Lung (tissue), 12 donors: ENCODE data around the gene DLG2. TPM values are rescaled to one million over a fixed set of nuclear protein-coding genes. Genes with fewer than 3 reads are reported as not detected.

Experiments
- ATAC-seq: fragments of 200-7000 bp; cut with Tn5 transposase; one replicate; pipeline ENCODE4 v1.9.1; 2020; ENCODE audit warnings: moderate number of reproducible peaks; ENCODE audit not compliant: insufficient read depth, low FRiP score
- DNase-seq, 3 donors: peaks; one replicate each; pipeline ENCODE4 v3.0.0-alpha.2; 2013 to 2017
- H3K27ac ChIP-seq, 2 donors: one replicate each; pipeline ENCODE4 v1.5.1; 2013; ENCODE audit warnings: mild to moderate bottlenecking in 2 of 2, moderate library complexity in 2 of 2, control low read depth in 1 of 2, inconsistent platforms in 1 of 2, low read depth in 1 of 2, low read length in 1 of 2
- H3K27me3 ChIP-seq, 3 donors: one replicate each; pipeline ENCODE4 v1.5.1; 2013; ENCODE audit warnings: low read length in 2 of 3; ENCODE audit not compliant: control insufficient read depth in 3 of 3, insufficient read depth in 3 of 3
- H3K36me3 ChIP-seq, 4 donors: one replicate each; pipeline ENCODE4 v1.5.1; 2013; ENCODE audit warnings: low read length in 4 of 4, mild to moderate bottlenecking in 1 of 4, moderate library complexity in 1 of 4; ENCODE audit not compliant: control insufficient read depth in 4 of 4, insufficient read depth in 4 of 4
- H3K4me1 ChIP-seq, 5 donors: one replicate each; pipeline ENCODE4 v1.5.1; 2013; ENCODE audit warnings: low read length in 5 of 5, mild to moderate bottlenecking in 2 of 5, moderate library complexity in 1 of 5; ENCODE audit not compliant: control insufficient read depth in 5 of 5, insufficient read depth in 5 of 5
- H3K4me3 ChIP-seq: one replicate; pipeline ENCODE4 v1.5.1; 2013; ENCODE audit warnings: mild to moderate bottlenecking, control low read depth, moderate library complexity
- H3K9ac ChIP-seq, 2 donors: one replicate each; pipeline ENCODE4 v1.5.1; 2013; ENCODE audit warnings: low read length in 2 of 2, control low read depth in 1 of 2; ENCODE audit not compliant: insufficient read depth in 1 of 2
- H3K9me3 ChIP-seq, 4 donors: one replicate each; pipeline ENCODE4 v1.5.1; 2013; ENCODE audit warnings: low read length in 3 of 4, mild to moderate bottlenecking in 1 of 4, moderate library complexity in 1 of 4; ENCODE audit not compliant: control insufficient read depth in 4 of 4, insufficient read depth in 3 of 4
- CTCF ChIP-seq: IDR thresholded peaks from 2 replicates; pipeline ENCODE4 v1.5.1; 2012; ENCODE audit warnings: mild to moderate bottlenecking; ENCODE audit errors: control extremely low read depth, extremely low read depth
- WGBS, 2 donors: extraction: QIAGEN DNeasy Blood & Tissue Kit; methylation state at CpG; one replicate each; pipeline ENCODE4 v1.1.7; 2013; 5-methylcytosine and 5-hydroxymethylcytosine counted together
- polyA plus RNA-seq, 2 donors: library from polyadenylated mRNA; stranded (reverse); fragments of 200-250 nt; gene quantifications; one replicate each; pipeline ENCODE4 v1.2.1, GENCODE V29; 2013
- total RNA-seq, 2 donors: library from RNA; depleted of rRNA in 1 of 2; stranded (reverse); fragments of >200 nt in 1 of 2; gene quantifications; one replicate each; pipeline ENCODE4 v1.2.1, GENCODE V29; 2014 to 2021
- donor health status: control.
- donor health status: control.
- donor health status: Bipolar disorder and iron deficiency.
- donor health status: healthy.
- donor health status: DM: yes; HTN: yes; CAD: no.

Gene DLG2
- total and polyA plus RNA-seq, 4 donors = 0.32 to 24.1 (median 5.4) TPM

GRCh38 chr11:85582111-85582510 is 45.0 kb downstream of the DLG2 start:
- Histone ChIP-seq H3K9ac (no peak overlapping the region), H3K27me3 (no peaks in the 10 kb centered on the region), H3K27ac (no peak overlapping the region), H3K4me1 (no peaks in the 10 kb centered on the region), H3K9me3 (peaks cover 0 to 2% (median 0%) of the 10 kb centered on the region in 4 donors), H3K36me3 (no peaks in the 10 kb centered on the region), H3K4me3 (no peak overlapping the region)
- no peak for DNase-seq
- WGBS, 2 donors = 77 to 85% methylated on average over 2 of the region's 2 CpGs
- no peak for ATAC-seq
- no peak for TF ChIP-seq CTCF

GRCh38 chr11:85575388-85575787 is 51.8 kb downstream of the DLG2 start:
- H3K4me3 ChIP-seq = no peak overlapping the region
- no peak overlapping the region for H3K27ac ChIP-seq
- H3K9me3 ChIP-seq = no peaks in the 10 kb centered on the region
- WGBS, 2 donors = 98 to 100% methylated on average over 1 of the region's 1 CpG
- peaks cover 0 to 19% (median 0%) of the 10 kb centered on the region in 5 donors for H3K4me1 ChIP-seq
- no peak overlapping the region for H3K9ac ChIP-seq
- TF ChIP-seq CTCF = no peak
- ATAC-seq (no peak), DNase-seq (no peak)
- no peaks in the 10 kb centered on the region for H3K36me3 ChIP-seq
- no peaks in the 10 kb centered on the region for H3K27me3 ChIP-seq

- ATAC-seq (no peak), DNase-seq (peak in 2 of 3 donors; percentile 60 to 79)
- no peak overlapping the region for H3K4me3 ChIP-seq
- 53 to 76% methylated on average over 2 of the region's 2 CpGs for WGBS, 2 donors
- TF ChIP-seq CTCF = no peak
- H3K9me3 ChIP-seq = no peaks in the 10 kb centered on the region
- no peaks in the 10 kb centered on the region for H3K27me3 ChIP-seq
- H3K27ac ChIP-seq = no peak overlapping the region
- no peak overlapping the region for H3K9ac ChIP-seq
- no peaks in the 10 kb centered on the region for H3K36me3 ChIP-seq
- peaks cover 0 to 19% (median 0%) of the 10 kb centered on the region in 5 donors for H3K4me1 ChIP-seq
Measured at GRCh38 chr11:85572056-85572455, 55.1 kb downstream of the DLG2 start.

GRCh38 chr11:85569525-85569924 is 57.6 kb downstream of the DLG2 start:
- Histone ChIP-seq H3K4me1 (peaks cover 0 to 19% (median 0%) of the 10 kb centered on the region in 5 donors), H3K36me3 (no peaks in the 10 kb centered on the region), H3K4me3 (no peak overlapping the region), H3K27ac (no peak overlapping the region), H3K9ac (no peak overlapping the region), H3K27me3 (no peaks in the 10 kb centered on the region), H3K9me3 (no peaks in the 10 kb centered on the region)
- ATAC-seq (no peak), DNase-seq (no peak)
- no peak for TF ChIP-seq CTCF
- 88 to 97% methylated on average over 4 of the region's 4 CpGs for WGBS, 2 donors
